HepG2 (cell line): ENCODE results near the gene PMIS2. TPM values are rescaled to one million over a fixed set of nuclear protein-coding genes. Genes with fewer than 3 reads are reported as not detected.

ENCODE experiments used
- CREB3 ChIP-seq: sonication (generic); formaldehyde crosslinking; IDR thresholded peaks from 2 replicates; pipeline ENCODE4 v1.5.0; 2020; ENCODE audit warnings: missing genetic modification reagents
- FIP1L1 ChIP-seq: fragments of 200-400 bp; formaldehyde crosslinking; IDR thresholded peaks from 2 replicates; pipeline ENCODE4 v1.6.1; 2018; ENCODE audit warnings: low read depth, mild to moderate bottlenecking, low read length, moderate library complexity, borderline replicate concordance; ENCODE audit not compliant: insufficient read depth
- HMGXB4 ChIP-seq, 2 experiments: sonication (generic) in 1 of 2; formaldehyde crosslinking in 1 of 2; IDR thresholded peaks; 2 replicates each; pipeline versions ENCODE4 v1.4.0 to v1.6.1; 2018 to 2020; ENCODE audit warnings: missing genetic modification reagents in 2 of 2, borderline replicate concordance in 1 of 2, low read depth in 1 of 2, mild to moderate bottlenecking in 1 of 2, missing biosample characterization in 1 of 2
- POLR2A ChIP-seq, 2 experiments: IDR thresholded peaks; 2 replicates each; pipeline ENCODE4 v1.6.1; 2011; ENCODE audit warnings: low read depth in 2 of 2, low read length in 2 of 2, mild to moderate bottlenecking in 1 of 2, moderate library complexity in 1 of 2; ENCODE audit not compliant: insufficient read depth in 1 of 2
- RARA ChIP-seq: IDR thresholded peaks from 2 replicates; pipeline ENCODE4 v1.6.1; 2016; ENCODE audit warnings: missing genetic modification reagents, missing compliant biosample characterization
- SALL1 ChIP-seq: sonication (generic); formaldehyde crosslinking; IDR thresholded peaks from 2 replicates; pipeline ENCODE4 v1.8.0; 2022; ENCODE audit warnings: mild to moderate bottlenecking, missing genetic modification reagents
- ZFP36 ChIP-seq: fragments of 150-350 bp; IDR thresholded peaks from 2 replicates; pipeline ENCODE4 v1.6.1; 2018; ENCODE audit warnings: borderline replicate concordance, low read length, low read depth; ENCODE audit not compliant: partially characterized antibody
- ZNF230 ChIP-seq: sonication (generic); formaldehyde crosslinking; IDR thresholded peaks from 2 replicates; pipeline ENCODE4 v1.4.0; 2020; ENCODE audit warnings: mild to moderate bottlenecking, missing genetic modification reagents
- ZNF326 ChIP-seq: sonication (generic); formaldehyde crosslinking; IDR thresholded peaks from 2 replicates; pipeline ENCODE4 v1.4.0; 2020; ENCODE audit warnings: missing genetic modification reagents, borderline replicate concordance
- ZNF607 ChIP-seq: sonication (generic); formaldehyde crosslinking; IDR thresholded peaks from 2 replicates; pipeline ENCODE4 v1.5.1; 2020; ENCODE audit warnings: missing genetic modification reagents, mild to moderate bottlenecking, borderline replicate concordance
- ZNF782 ChIP-seq: sonication (generic); formaldehyde crosslinking; IDR thresholded peaks from 2 replicates; pipeline ENCODE4 v1.4.0; 2020; ENCODE audit warnings: missing genetic modification reagents, mild to moderate bottlenecking, borderline replicate concordance
- polyA plus RNA-seq, 8 experiments: library from polyadenylated mRNA; depleted of rRNA in 3 of 8; stranded (reverse) in 7 of 8; unstranded in 1 of 8; fragments of >200 nt; fragmentation: Illumina TruSeq in 4 of 8; extraction: Trizol in 4 of 8; gene quantifications; 2 replicates each; pipeline versions ENCODE4 v1.2.1 to v1.2.3, GENCODE V29; 2011 to 2016; ENCODE audit warnings: low read depth in 4 of 8, missing spikeins in 1 of 8, mixed read lengths in 1 of 8; ENCODE audit not compliant: insufficient read depth in 1 of 8
- total RNA-seq, 5 experiments: library from RNA; depleted of rRNA; stranded (reverse); fragments of >200 nt; fragmentation: Illumina TruSeq; extraction: Trizol; gene quantifications; 2 replicates each; pipeline ENCODE4 v1.2.3, GENCODE V29; 2016; ENCODE audit warnings: low read depth in 1 of 5
- TF ChIP-seq, protein P1 (sequence below): sonication (generic); formaldehyde crosslinking; IDR thresholded peaks from 2 replicates; pipeline ENCODE4 v1.8.0; 2022; ENCODE audit warnings: missing genetic modification reagents, mild to moderate bottlenecking, moderate library complexity, borderline replicate concordance
- TF ChIP-seq, protein P2 (sequence below): sonication (generic); formaldehyde crosslinking; IDR thresholded peaks from 2 replicates; pipeline ENCODE4 v1.4.0; 2020; ENCODE audit warnings: low read depth, missing genetic modification reagents
- TF ChIP-seq, protein P3 (sequence below): IDR thresholded peaks from 2 replicates; pipeline ENCODE4 v1.6.1; 2016
- TF ChIP-seq, protein P4 (sequence below): sonication (generic); formaldehyde crosslinking; conservative IDR thresholded peaks from 2 replicates; pipeline ENCODE4 v1.5.0; 2020; ENCODE audit warnings: missing genetic modification reagents

The PMIS2 gene
- total and polyA plus RNA-seq, 2 of the 13 experiments (the other 11 are each of a cell fraction or from before 2014, with no cell fraction given): not detected

GRCh38 chr19:35612559-35613321 is 26.8 kb downstream of the PMIS2 start, which contains the start of gene HAUS5 (continued):
- TF ChIP-seq, protein P1, sequence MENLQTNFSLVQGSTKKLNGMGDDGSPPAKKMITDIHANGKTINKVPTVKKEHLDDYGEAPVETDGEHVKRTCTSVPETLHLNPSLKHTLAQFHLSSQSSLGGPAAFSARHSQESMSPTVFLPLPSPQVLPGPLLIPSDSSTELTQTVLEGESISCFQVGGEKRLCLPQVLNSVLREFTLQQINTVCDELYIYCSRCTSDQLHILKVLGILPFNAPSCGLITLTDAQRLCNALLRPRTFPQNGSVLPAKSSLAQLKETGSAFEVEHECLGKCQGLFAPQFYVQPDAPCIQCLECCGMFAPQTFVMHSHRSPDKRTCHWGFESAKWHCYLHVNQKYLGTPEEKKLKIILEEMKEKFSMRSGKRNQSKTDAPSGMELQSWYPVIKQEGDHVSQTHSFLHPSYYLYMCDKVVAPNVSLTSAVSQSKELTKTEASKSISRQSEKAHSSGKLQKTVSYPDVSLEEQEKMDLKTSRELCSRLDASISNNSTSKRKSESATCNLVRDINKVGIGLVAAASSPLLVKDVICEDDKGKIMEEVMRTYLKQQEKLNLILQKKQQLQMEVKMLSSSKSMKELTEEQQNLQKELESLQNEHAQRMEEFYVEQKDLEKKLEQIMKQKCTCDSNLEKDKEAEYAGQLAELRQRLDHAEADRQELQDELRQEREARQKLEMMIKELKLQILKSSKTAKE (CRISPR knock-in tag): no peak
- TF ChIP-seq ZFP36: no peak
- TF ChIP-seq RARA (CRISPR knock-in tag): no peak
- peak; percentile 57 to 69; a peak in 2 of 4 replicates for TF ChIP-seq POLR2A (IDR thresholded peaks at IDR 0.05; ENCODE audit: insufficient read depth in 1 of 2, low read depth in 2 of 2, low read length in 2 of 2)
- TF ChIP-seq, protein P2, sequence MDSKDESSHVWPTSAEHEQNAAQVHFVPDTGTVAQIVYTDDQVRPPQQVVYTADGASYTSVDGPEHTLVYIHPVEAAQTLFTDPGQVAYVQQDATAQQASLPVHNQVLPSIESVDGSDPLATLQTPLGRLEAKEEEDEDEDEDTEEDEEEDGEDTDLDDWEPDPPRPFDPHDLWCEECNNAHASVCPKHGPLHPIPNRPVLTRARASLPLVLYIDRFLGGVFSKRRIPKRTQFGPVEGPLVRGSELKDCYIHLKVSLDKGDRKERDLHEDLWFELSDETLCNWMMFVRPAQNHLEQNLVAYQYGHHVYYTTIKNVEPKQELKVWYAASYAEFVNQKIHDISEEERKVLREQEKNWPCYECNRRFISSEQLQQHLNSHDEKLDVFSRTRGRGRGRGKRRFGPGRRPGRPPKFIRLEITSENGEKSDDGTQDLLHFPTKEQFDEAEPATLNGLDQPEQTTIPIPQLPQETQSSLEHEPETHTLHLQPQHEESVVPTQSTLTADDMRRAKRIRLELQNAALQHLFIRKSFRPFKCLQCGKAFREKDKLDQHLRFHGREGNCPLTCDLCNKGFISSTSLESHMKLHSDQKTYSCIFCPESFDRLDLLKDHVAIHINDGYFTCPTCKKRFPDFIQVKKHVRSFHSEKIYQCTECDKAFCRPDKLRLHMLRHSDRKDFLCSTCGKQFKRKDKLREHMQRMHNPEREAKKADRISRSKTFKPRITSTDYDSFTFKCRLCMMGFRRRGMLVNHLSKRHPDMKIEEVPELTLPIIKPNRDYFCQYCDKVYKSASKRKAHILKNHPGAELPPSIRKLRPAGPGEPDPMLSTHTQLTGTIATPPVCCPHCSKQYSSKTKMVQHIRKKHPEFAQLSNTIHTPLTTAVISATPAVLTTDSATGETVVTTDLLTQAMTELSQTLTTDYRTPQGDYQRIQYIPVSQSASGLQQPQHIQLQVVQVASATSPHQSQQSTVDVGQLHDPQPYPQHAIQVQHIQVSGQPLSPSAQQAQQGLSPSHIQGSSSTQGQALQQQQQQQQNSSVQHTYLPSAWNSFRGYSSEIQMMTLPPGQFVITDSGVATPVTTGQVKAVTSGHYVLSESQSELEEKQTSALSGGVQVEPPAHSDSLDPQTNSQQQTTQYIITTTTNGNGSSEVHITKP (CRISPR knock-in tag): peak; percentile 76; the same call in 1 of the 2 replicates
- TF ChIP-seq HMGXB4 (CRISPR knock-in tag; IDR thresholded peaks at IDR 0.05; ENCODE audit: borderline replicate concordance in 1 of 2, low read depth in 1 of 2): peak; percentile 78 to 84; a peak in 3 of 4 replicates
- TF ChIP-seq, protein P3, sequence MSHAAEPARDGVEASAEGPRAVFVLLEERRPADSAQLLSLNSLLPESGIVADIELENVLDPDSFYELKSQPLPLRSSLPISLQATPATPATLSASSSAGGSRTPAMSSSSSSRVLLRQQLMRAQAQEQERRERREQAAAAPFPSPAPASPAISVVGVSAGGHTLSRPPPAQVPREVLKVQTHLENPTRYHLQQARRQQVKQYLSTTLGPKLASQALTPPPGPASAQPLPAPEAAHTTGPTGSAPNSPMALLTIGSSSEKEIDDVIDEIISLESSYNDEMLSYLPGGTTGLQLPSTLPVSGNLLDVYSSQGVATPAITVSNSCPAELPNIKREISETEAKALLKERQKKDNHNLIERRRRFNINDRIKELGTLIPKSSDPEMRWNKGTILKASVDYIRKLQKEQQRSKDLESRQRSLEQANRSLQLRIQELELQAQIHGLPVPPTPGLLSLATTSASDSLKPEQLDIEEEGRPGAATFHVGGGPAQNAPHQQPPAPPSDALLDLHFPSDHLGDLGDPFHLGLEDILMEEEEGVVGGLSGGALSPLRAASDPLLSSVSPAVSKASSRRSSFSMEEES (CRISPR knock-in tag): no peak
- TF ChIP-seq ZNF326 (CRISPR knock-in tag): no peak
- TF ChIP-seq SALL1 (CRISPR knock-in tag): peak; percentile 69
- TF ChIP-seq CREB3 (CRISPR knock-in tag): no peak
- no peak for TF ChIP-seq ZNF230 (CRISPR knock-in tag)
- TF ChIP-seq, protein P4, sequence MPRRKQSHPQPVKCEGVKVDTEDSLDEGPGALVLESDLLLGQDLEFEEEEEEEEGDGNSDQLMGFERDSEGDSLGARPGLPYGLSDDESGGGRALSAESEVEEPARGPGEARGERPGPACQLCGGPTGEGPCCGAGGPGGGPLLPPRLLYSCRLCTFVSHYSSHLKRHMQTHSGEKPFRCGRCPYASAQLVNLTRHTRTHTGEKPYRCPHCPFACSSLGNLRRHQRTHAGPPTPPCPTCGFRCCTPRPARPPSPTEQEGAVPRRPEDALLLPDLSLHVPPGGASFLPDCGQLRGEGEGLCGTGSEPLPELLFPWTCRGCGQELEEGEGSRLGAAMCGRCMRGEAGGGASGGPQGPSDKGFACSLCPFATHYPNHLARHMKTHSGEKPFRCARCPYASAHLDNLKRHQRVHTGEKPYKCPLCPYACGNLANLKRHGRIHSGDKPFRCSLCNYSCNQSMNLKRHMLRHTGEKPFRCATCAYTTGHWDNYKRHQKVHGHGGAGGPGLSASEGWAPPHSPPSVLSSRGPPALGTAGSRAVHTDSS: no peak
- no peak for TF ChIP-seq FIP1L1
- TF ChIP-seq ZNF607: peak; percentile 65; the same call in 1 of the 2 replicates
- no peak for TF ChIP-seq ZNF782 (CRISPR knock-in tag)
